Lower leg skin (tissue), 3 donors: ENCODE data around the gene CMIP.

Source experiments
- POLR2A ChIP-seq, 2 donors: fragments of 450-650 bp; IDR thresholded peaks; one replicate each; pipeline ENCODE4 v1.6.1; 2016 to 2017; ENCODE audit warnings: antibody characterized with exemption in 2 of 2, mild to moderate bottlenecking in 1 of 2, moderate library complexity in 1 of 2
- TF ChIP-seq, protein P1 (sequence below), 3 donors: fragments of 450-650 bp; IDR thresholded peaks; one replicate each; pipeline ENCODE4 v1.5.1; 2016; ENCODE audit warnings: antibody characterized with exemption in 3 of 3, mild to moderate bottlenecking in 3 of 3, moderate library complexity in 2 of 3

DNA sequence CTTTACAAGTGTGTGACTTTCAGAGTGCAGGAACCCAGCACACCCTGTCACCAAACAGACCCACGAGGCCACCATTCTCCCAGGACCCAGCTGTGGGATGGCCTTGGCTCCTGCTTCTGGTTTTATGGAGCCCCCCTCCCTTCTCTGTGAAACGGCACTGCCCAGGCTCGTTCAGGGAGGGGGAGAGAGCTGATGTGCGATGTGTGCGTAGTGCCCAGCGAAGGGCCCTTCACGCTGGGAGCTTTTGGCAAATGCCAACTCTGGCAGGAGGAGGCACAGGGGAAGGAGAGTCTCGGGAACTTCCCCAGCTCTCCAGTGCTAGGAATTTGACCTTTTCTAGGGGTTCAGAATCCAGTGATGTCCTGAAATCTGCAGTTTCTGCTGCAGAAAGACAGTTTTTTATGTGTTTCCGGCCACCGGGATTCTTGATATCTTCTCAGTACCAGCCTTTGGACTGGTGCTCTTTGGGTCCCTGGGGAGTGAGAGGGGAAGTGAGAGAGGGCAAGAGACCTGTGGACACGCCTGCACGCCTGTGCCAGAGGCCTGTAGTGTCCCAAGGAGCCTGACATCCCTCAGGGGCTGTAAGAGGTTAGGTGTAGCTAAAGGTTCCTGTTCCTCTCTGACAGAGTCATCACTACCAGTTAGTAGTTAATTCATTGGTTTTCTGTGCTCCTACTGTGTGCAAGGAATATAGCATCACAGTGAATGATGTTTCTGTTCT, 45.1 kb downstream of the CMIP start:
- TF ChIP-seq, protein P1, sequence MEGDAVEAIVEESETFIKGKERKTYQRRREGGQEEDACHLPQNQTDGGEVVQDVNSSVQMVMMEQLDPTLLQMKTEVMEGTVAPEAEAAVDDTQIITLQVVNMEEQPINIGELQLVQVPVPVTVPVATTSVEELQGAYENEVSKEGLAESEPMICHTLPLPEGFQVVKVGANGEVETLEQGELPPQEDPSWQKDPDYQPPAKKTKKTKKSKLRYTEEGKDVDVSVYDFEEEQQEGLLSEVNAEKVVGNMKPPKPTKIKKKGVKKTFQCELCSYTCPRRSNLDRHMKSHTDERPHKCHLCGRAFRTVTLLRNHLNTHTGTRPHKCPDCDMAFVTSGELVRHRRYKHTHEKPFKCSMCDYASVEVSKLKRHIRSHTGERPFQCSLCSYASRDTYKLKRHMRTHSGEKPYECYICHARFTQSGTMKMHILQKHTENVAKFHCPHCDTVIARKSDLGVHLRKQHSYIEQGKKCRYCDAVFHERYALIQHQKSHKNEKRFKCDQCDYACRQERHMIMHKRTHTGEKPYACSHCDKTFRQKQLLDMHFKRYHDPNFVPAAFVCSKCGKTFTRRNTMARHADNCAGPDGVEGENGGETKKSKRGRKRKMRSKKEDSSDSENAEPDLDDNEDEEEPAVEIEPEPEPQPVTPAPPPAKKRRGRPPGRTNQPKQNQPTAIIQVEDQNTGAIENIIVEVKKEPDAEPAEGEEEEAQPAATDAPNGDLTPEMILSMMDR (IDR thresholded peaks at IDR 0.05), result no peak
- TF ChIP-seq POLR2A (IDR thresholded peaks at IDR 0.05), result no peak
